GM10266 (cell line): ENCODE data around the gene C12orf57.

Source experiments
- DNase-seq: peaks from one replicate; pipeline ENCODE4 v3.0.0; 2012; ENCODE audit errors: extremely low spot score
- TF ChIP-seq, protein P1 (sequence below): IDR thresholded peaks from 2 replicates; pipeline ENCODE4 v1.5.1; 2012; ENCODE audit warnings: mild to moderate bottlenecking, low read depth; ENCODE audit not compliant: control insufficient read depth, insufficient read depth; ENCODE audit errors: missing control alignments

C12orf57 gene

DNA sequence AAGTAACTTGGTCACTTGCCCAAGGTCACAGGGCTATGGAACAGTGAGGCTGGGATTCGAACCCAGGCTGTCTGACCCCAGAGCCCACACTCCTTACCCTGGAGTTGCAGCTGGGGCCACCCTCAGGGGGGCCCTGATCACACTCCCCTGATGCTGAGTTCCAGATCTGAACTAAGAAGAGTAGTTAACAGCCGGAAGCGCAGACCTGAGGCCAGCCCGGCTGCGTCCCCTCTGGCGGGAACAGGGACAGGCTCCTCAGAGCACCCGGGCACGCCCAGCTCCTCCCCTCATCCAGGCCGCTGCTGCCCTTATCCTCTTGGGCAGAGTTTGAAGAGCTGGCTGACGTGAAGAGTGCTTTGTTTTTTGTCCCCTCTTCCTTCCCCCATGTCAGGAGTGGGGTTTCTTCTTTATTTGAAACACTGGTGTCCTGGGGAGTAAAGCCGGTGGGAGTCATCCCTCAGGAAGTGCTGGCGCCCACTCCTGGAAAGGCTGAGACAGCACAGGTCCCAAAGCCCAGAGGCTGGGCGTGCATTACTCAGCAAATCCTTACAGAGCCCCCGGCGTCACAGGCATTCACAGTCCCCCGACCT lies 18.0 kb downstream of the C12orf57 start:
- peak; percentile 53 for DNase-seq

DNA sequence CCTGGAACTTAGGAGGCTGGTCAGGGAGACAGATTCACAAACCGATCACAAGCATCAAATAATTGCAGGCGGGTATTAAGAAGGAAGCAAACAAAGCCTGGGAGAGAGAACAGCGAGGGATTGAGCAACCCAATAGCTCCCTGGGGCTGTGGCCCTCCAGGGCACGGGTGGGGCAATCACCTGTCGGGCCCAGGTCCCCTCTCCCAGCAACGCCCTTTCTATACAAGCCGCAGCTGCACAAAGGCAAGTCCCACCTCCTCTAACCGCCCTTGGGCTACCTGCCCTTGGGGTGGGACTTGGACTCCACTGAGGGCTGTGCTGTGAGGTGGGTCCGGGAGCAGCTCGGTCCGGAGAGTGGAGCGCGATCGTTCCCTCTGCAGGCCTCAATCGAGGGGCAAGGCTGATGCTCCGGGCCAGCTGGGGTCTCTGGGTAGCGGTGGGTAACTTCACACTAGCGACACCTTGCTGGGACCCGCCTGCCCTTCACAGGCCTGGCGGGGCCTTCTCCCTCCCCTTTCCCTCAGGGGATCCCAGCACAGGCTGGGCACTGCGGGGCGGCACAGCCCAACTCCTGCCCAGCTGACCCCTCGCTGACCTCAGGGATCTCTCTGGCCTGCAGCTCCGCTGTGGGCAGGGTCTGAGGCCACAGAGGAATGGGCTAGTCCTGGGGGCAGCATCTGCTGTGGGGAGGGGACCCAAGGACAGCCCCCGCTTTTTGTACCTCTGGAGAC lies 18.6 kb downstream of the C12orf57 start:
- TF ChIP-seq, protein P1, sequence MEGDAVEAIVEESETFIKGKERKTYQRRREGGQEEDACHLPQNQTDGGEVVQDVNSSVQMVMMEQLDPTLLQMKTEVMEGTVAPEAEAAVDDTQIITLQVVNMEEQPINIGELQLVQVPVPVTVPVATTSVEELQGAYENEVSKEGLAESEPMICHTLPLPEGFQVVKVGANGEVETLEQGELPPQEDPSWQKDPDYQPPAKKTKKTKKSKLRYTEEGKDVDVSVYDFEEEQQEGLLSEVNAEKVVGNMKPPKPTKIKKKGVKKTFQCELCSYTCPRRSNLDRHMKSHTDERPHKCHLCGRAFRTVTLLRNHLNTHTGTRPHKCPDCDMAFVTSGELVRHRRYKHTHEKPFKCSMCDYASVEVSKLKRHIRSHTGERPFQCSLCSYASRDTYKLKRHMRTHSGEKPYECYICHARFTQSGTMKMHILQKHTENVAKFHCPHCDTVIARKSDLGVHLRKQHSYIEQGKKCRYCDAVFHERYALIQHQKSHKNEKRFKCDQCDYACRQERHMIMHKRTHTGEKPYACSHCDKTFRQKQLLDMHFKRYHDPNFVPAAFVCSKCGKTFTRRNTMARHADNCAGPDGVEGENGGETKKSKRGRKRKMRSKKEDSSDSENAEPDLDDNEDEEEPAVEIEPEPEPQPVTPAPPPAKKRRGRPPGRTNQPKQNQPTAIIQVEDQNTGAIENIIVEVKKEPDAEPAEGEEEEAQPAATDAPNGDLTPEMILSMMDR: no peak
- no peak for DNase-seq

More for the DNA sequence above, 18.0 kb downstream of the C12orf57 start:
- TF ChIP-seq, protein P1: peak; percentile 39

DNA sequence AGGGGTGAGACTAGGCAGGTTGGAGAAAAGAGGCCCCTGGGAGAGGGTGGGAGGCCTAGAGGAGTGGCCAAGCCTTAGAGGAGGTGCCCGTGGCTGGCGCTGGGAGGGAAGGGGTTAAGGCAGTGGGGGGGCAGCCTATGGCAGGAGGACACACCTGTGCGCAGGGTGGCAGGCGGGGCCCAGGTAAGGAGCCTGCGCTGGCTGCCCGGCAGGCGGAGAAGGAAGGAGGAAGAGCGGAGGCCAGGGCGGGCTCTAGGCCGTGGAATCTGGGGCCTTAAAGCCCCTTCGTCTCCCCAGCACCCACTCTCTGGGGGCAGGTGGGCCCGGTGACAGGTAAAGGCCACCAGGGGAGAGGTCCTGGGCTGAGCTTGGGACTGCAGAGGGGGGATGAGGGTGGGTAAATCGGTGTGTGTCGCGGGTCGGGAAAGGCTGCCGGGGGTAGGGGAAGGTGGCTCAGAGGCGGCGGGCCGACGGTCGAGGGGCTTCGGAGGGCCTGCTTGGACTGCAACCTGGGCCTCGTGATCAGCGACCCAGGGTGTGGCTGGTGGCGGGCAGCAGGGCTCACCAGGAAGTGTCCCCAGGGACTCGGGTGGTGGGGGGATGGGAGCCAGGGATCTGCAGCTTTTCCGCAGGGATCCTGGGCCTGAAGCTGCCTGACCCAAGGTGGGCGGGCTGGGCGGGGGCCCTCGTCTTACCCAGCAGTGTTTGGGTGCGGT lies 19.4 kb downstream of the C12orf57 start:
- TF ChIP-seq, protein P1: no peak
- no peak for DNase-seq

- TF ChIP-seq, protein P1: no peak
Measured at GRCh38 chr12:6963791-6964413, 20.1 kb downstream of the C12orf57 start.

DNA sequence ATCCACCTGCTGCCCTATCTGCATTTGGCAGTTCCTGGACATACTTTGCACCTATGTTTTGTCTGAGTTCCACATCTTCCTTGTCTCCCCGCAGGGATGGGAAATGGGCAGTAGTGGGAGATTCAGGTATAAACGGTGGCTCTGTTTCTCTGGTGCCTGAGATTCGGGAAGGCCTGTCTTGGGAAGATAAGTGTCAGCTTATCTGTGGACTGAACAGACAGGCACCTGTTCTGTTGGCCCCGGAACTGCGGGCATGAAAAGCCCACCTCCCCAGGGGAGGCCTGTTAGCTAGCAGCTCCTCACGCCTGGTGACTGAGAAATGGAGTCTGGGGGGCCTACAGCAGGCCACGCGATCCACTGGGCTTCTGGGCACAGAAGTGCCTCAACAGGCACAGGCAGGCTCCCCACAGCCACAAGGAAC lies 20.8 kb downstream of the C12orf57 start:
- DNase-seq: no peak
- TF ChIP-seq, protein P1: no peak

More at GRCh38 chr12:6963791-6964413, 20.1 kb downstream of the C12orf57 start:
- DNase-seq: no peak

GRCh38 chr12:6965026-6965661 lies 21.3 kb downstream of the C12orf57 start:
- peak; percentile 83 for DNase-seq
- TF ChIP-seq, protein P1: peak; percentile 97
